KMS-11 (cell line): ENCODE results near the gene BMP8A.
"Not testable (repeated sequence)": the region's sequence is repeated elsewhere in the genome, so short reads cannot be mapped to it uniquely, and the experiment has no call there.

Source experiments
- H2AFZ ChIP-seq: fragments of 200-600 bp; sonication (generic); 2 replicates; pipeline ENCODE4 v1.6.1; 2016; ENCODE audit warnings: antibody characterized with exemption, mixed run types, low read depth
- H3K27ac ChIP-seq: fragments of 200-600 bp; sonication (generic); 2 replicates; pipeline ENCODE4 v1.6.1; 2016; ENCODE audit warnings: mild to moderate bottlenecking, mixed run types
- H3K27me3 ChIP-seq: fragments of 200-600 bp; sonication (generic); 2 replicates; pipeline ENCODE4 v1.6.1; 2017; ENCODE audit warnings: mild to moderate bottlenecking, low read depth, mixed run types, moderate library complexity; ENCODE audit not compliant: insufficient read depth
- H3K36me3 ChIP-seq: fragments of 200-600 bp; sonication (generic); 2 replicates; pipeline ENCODE4 v1.6.1; 2017; ENCODE audit warnings: mild to moderate bottlenecking, mixed run types; ENCODE audit not compliant: insufficient read depth
- H3K4me1 ChIP-seq: fragments of 200-600 bp; sonication (generic); 2 replicates; pipeline ENCODE4 v1.6.1; 2016; ENCODE audit warnings: mild to moderate bottlenecking, low read depth, mixed run types; ENCODE audit not compliant: poor library complexity, severe bottlenecking
- H3K4me2 ChIP-seq: fragments of 200-600 bp; sonication (generic); 2 replicates; pipeline ENCODE4 v1.7.0; 2016; ENCODE audit warnings: mild to moderate bottlenecking, mixed run types
- H3K4me3 ChIP-seq: fragments of 200-600 bp; sonication (generic); IDR thresholded peaks from 2 replicates; pipeline ENCODE4 v1.6.1; 2017; ENCODE audit warnings: low read depth, low read length, mixed read lengths; ENCODE audit not compliant: insufficient read depth
- H3K79me2 ChIP-seq: fragments of 200-600 bp; sonication (generic); 2 replicates; pipeline ENCODE4 v1.6.1; 2016; ENCODE audit warnings: low read depth, mixed run types; ENCODE audit not compliant: insufficient read depth
- H3K9ac ChIP-seq: fragments of 200-600 bp; sonication (generic); 2 replicates; pipeline ENCODE4 v1.6.1; 2016; ENCODE audit warnings: mild to moderate bottlenecking, mixed run types
- H4K20me1 ChIP-seq: fragments of 200-600 bp; sonication (generic); 2 replicates; pipeline ENCODE4 v1.6.1; 2016; ENCODE audit warnings: mild to moderate bottlenecking, mixed run types; ENCODE audit not compliant: insufficient read depth
- TF ChIP-seq, protein P1 (sequence below): fragments of 200-600 bp; sonication (generic); conservative IDR thresholded peaks from 2 replicates; pipeline ENCODE4 v1.6.1; 2017; ENCODE audit warnings: low read depth, mild to moderate bottlenecking, antibody characterized with exemption, low read length, moderate library complexity, mixed read lengths

Gene BMP8A

DNA sequence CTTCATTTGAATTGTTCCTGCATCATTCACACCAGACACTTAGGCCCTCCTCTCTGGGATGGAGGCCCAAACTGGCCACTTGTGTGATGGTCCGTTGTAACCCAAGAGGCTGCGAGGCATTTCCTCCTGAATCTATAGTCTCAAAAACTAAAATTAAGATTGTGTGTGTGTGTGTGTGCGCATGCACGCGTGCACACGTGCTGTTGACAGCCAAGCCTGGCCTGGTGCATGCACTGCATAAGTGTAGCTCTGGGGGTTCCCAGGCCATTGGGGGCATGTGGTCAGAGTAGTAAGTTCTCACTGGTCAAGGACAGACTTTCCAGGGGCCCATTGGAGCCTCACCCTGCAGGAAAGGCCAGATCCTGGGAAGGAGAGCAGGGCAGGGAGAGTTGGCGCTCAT, 26.5 kb downstream of the BMP8A start:
- not testable (repeated sequence) for H3K4me2 ChIP-seq, H3K27ac ChIP-seq, H3K36me3 ChIP-seq, H3K79me2 ChIP-seq, H3K4me3 ChIP-seq, H3K9ac ChIP-seq, H3K4me1 ChIP-seq, H2AFZ ChIP-seq, H4K20me1 ChIP-seq, H3K27me3 ChIP-seq

- H3K4me1 ChIP-seq, H3K27me3 ChIP-seq, H3K4me2 ChIP-seq, H3K27ac ChIP-seq, H3K79me2 ChIP-seq, H3K4me3 ChIP-seq, H3K9ac ChIP-seq, H2AFZ ChIP-seq, H3K36me3 ChIP-seq, H4K20me1 ChIP-seq: not testable (repeated sequence)
Observed at GRCh38 chr1:39519376-39519775, 27.9 kb downstream of the BMP8A start.

DNA sequence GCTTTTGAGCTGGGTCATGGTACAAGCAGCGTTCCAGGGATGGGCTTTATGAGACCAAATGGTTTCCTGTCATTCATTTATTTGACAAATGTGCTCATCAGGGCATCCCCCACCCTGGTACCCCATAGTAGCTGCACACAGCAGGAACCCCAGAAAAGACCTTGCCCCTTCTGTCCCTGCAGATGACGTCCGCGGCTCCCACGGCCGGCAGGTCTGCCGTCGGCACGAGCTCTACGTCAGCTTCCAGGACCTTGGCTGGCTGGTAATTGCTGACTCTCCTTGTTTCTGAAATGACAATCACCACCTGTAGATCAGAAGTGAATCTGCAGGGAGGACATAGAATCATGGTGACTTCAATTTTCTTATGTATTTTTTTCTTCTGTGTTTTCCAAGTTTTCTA, 30.8 kb downstream of the BMP8A start:
- H3K4me3 ChIP-seq, H3K4me1 ChIP-seq, H4K20me1 ChIP-seq, H3K4me2 ChIP-seq, H2AFZ ChIP-seq, H3K79me2 ChIP-seq, H3K27ac ChIP-seq, H3K27me3 ChIP-seq, H3K36me3 ChIP-seq, H3K9ac ChIP-seq: not testable (repeated sequence)

- H3K27ac ChIP-seq: no peak overlapping the region
- TF ChIP-seq, protein P1, sequence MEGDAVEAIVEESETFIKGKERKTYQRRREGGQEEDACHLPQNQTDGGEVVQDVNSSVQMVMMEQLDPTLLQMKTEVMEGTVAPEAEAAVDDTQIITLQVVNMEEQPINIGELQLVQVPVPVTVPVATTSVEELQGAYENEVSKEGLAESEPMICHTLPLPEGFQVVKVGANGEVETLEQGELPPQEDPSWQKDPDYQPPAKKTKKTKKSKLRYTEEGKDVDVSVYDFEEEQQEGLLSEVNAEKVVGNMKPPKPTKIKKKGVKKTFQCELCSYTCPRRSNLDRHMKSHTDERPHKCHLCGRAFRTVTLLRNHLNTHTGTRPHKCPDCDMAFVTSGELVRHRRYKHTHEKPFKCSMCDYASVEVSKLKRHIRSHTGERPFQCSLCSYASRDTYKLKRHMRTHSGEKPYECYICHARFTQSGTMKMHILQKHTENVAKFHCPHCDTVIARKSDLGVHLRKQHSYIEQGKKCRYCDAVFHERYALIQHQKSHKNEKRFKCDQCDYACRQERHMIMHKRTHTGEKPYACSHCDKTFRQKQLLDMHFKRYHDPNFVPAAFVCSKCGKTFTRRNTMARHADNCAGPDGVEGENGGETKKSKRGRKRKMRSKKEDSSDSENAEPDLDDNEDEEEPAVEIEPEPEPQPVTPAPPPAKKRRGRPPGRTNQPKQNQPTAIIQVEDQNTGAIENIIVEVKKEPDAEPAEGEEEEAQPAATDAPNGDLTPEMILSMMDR: no peak
- H3K9ac ChIP-seq: no peak overlapping the region
- no peaks in the 10 kb centered on the region for H4K20me1 ChIP-seq
- H3K36me3 ChIP-seq: no peaks in the 10 kb centered on the region
- H2AFZ ChIP-seq: no peak overlapping the region
- no peaks in the 10 kb centered on the region for H3K79me2 ChIP-seq
- no peaks in the 10 kb centered on the region for H3K27me3 ChIP-seq
- no peak overlapping the region for H3K4me2 ChIP-seq
- H3K4me1 ChIP-seq: peaks cover 9% of the 10 kb centered on the region
- H3K4me3 ChIP-seq: no peak overlapping the region
Observed at GRCh38 chr1:39522661-39523567, 31.5 kb downstream of the BMP8A start.

DNA sequence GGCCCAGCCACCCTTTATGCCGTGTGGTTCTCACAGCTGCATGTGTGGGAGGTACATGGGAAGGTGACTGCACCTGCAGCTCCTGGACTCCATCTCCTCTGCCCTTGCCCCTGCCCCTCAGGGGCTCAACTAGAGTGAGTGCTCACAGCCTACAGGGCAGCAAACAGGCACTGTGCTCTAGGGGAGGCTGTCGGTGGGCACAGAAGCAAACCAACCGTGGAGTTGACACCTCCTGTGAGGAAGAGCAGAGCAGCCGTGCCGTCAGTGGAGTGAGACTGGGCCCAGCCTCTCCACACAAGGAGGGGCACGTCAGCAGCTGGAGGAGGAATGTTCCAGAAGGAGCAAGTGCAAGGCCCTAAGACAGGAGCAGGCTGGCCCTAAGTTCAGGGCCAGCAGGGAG, 32.7 kb downstream of the BMP8A start:
- H3K4me3 ChIP-seq: no peak overlapping the region
- H2AFZ ChIP-seq: no peak overlapping the region
- no peak overlapping the region for H3K9ac ChIP-seq
- no peak overlapping the region for H3K4me2 ChIP-seq
- no peaks in the 10 kb centered on the region for H4K20me1 ChIP-seq
- TF ChIP-seq, protein P1: no peak
- peaks cover 9% of the 10 kb centered on the region for H3K4me1 ChIP-seq
- no peak overlapping the region for H3K27ac ChIP-seq
- H3K36me3 ChIP-seq: no peaks in the 10 kb centered on the region
- no peaks in the 10 kb centered on the region for H3K79me2 ChIP-seq
- H3K27me3 ChIP-seq: no peaks in the 10 kb centered on the region
